ENCODE data around the gene HIP1. TPM values are rescaled to one million over a fixed set of nuclear protein-coding genes. Genes with fewer than 3 reads are reported as not detected.

Gene HIP1
- total and polyA plus RNA-seq, 9 of the 15 experiments (the other 6 are each of a cell fraction or from before 2014, with no cell fraction given) = 2.4 to 13.7 (median 9.5) TPM

DNA sequence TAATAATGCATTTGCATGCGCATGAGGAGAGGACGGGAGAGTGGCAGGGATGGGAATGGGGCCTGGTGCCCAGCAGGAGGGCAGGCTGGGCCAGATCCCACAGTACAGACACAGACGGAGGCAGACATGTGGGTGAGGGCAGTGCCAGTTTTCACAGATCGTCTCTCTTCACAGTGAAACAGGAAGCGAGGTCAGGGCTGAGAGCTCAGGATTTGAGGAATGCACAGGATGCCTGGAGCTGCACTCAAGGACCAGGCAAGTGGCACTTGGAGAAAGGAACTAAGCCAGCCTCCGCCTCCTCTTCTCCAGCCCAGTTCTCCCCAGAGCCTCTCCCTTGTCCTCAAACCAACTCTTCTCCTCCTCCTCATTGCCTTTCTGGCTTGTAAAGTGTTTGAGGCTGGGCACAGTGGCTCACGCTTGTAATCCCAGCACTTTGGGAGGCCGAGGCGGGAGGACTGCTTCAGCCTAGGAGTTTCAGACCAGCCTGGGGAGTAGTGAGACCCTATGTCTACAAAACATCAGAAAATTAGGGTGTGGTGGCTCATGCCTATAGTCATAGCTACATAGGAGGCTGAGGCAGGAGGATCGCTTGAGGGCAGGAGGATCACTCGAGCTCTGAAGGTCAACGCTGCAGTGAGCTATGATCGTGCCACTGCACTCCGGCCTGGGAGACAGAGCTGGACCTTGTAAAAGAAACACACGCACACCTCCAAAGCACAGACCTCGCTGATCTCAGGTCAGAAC is 115.2 kb downstream of the HIP1 start (continued):
- TF ChIP-seq MBD1 (CRISPR knock-in tag; IDR thresholded peaks at IDR 0.05) = peak; percentile 86
- no peak for TF ChIP-seq MEF2A (IDR thresholded peaks at IDR 0.05; ENCODE audit: control insufficient read depth, low read depth, low read length)
- TF ChIP-seq SMAD4 (CRISPR knock-in tag; conservative IDR thresholded peaks at IDR 0.05) = peak; percentile 66; the same call in 1 of the 2 replicates
- TF ChIP-seq, protein P1, sequence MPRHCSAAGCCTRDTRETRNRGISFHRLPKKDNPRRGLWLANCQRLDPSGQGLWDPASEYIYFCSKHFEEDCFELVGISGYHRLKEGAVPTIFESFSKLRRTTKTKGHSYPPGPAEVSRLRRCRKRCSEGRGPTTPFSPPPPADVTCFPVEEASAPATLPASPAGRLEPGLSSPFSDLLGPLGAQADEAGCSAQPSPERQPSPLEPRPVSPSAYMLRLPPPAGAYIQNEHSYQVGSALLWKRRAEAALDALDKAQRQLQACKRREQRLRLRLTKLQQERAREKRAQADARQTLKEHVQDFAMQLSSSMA (CRISPR knock-in tag; IDR thresholded peaks at IDR 0.05) = peak; percentile 28; the same call in 1 of the 2 replicates
- no peak for TF ChIP-seq GTF2E2 (tag; IDR thresholded peaks at IDR 0.05)
- TF ChIP-seq KDM1A (IDR thresholded peaks at IDR 0.05) = no peak
- TF ChIP-seq BHLHE40 (IDR thresholded peaks at IDR 0.05; ENCODE audit: low read length) = no peak
- 0 out of 2 replicates have a peak, but pooled peaks have one; percentile 8 for TF ChIP-seq HBP1 (CRISPR knock-in tag; IDR thresholded peaks at IDR 0.05)
- TF ChIP-seq, protein P2, sequence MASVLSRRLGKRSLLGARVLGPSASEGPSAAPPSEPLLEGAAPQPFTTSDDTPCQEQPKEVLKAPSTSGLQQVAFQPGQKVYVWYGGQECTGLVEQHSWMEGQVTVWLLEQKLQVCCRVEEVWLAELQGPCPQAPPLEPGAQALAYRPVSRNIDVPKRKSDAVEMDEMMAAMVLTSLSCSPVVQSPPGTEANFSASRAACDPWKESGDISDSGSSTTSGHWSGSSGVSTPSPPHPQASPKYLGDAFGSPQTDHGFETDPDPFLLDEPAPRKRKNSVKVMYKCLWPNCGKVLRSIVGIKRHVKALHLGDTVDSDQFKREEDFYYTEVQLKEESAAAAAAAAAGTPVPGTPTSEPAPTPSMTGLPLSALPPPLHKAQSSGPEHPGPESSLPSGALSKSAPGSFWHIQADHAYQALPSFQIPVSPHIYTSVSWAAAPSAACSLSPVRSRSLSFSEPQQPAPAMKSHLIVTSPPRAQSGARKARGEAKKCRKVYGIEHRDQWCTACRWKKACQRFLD (CRISPR knock-in tag; IDR thresholded peaks at IDR 0.05) = peak; percentile 15; the same call in 1 of the 2 replicates
- TF ChIP-seq PHTF2 (CRISPR knock-in tag; IDR thresholded peaks at IDR 0.05) = no peak
- TF ChIP-seq NR2C1 (IDR thresholded peaks at IDR 0.05) = no peak
- TF ChIP-seq NR2C1 (tag; IDR thresholded peaks at IDR 0.05) = peak; percentile 44; the same call in 1 of the 2 replicates
- 0 out of 2 replicates have a peak, but pooled peaks have one; percentile 52 for TF ChIP-seq SRSF3 (IDR thresholded peaks at IDR 0.05; ENCODE audit: insufficient read depth, low read length)
- TF ChIP-seq ZNF324 (CRISPR knock-in tag; IDR thresholded peaks at IDR 0.05) = 0 out of 2 replicates have a peak, but pooled peaks have one; percentile 8
- TF ChIP-seq FOXM1 (IDR thresholded peaks at IDR 0.05; ENCODE audit: low read depth) = no peak
- no peak for TF ChIP-seq FOXM1 (CRISPR knock-in tag; IDR thresholded peaks at IDR 0.05; ENCODE audit: low read depth)
- no peak for TF ChIP-seq MXI1 (IDR thresholded peaks at IDR 0.05; ENCODE audit: low read depth, low read length)
- no peak for TF ChIP-seq TARDBP (IDR thresholded peaks at IDR 0.05)
- no peak for TF ChIP-seq CBX8 (IDR thresholded peaks at IDR 0.05; ENCODE audit: borderline replicate concordance, extremely low read depth, low read depth, low read length, poor library complexity, severe bottlenecking)
- no peak for TF ChIP-seq ZNF23 (CRISPR knock-in tag; IDR thresholded peaks at IDR 0.05)
